ENCODE measurements around the gene APCDD1L. TPM values are rescaled to one million over a fixed set of nuclear protein-coding genes. Genes with fewer than 3 reads are reported as not detected.

The APCDD1L gene
- total RNA-seq, 1 donor from 2014 or later = 4.2 TPM

DNA sequence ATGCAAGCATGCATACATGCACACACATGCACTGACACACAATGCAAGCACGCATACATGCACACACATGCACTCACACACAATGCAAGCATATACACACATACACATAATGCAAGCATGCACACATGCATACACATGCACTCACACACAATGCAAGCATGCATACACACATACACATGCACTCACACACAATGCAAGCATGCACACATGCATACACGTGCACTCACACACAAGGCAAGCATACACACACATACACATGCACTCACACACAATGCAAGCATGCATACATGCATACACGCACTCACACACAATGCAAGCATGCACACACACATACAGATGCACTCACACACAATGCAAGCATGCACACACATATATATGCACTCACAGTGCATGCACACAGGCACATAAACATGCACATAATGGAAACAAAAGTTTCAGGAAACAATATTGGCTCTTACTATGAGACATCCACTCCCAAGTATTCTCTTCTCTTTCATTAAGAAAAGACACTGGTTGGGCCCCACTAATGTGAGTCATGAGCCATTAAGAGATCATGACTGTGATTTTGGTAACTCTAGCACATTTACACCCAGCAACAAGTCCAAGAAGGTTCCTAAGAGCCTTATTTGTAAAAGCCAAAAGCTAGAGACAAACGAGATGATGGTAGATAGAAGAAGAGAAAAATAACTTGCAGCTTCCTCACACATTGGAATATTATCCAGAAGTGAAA lies 22.2 kb downstream of the APCDD1L start:
- no peak overlapping the region for H3K27ac ChIP-seq (ENCODE audit: low read depth, low read length)
- H3K27me3 ChIP-seq (ENCODE audit: control insufficient read depth in 3 of 3, insufficient read depth in 3 of 3, low read length in 3 of 3) = no peaks in the 10 kb centered on the region
- no peaks in the 10 kb centered on the region for H3K9me3 ChIP-seq (ENCODE audit: control insufficient read depth in 3 of 3, low read length in 3 of 3)
- no peak overlapping the region for H3K4me3 ChIP-seq (ENCODE audit: low read length in 3 of 3)
- no peak overlapping the region for H3K9ac ChIP-seq (ENCODE audit: low read depth in 1 of 3, low read length in 3 of 3)
- H3K4me1 ChIP-seq (ENCODE audit: control insufficient read depth in 3 of 3, insufficient read depth in 3 of 3, low read length in 3 of 3) = no peaks in the 10 kb centered on the region
- H3K36me3 ChIP-seq (ENCODE audit: control insufficient read depth in 3 of 3, insufficient read depth in 3 of 3, low read length in 3 of 3) = no peaks in the 10 kb centered on the region

DNA sequence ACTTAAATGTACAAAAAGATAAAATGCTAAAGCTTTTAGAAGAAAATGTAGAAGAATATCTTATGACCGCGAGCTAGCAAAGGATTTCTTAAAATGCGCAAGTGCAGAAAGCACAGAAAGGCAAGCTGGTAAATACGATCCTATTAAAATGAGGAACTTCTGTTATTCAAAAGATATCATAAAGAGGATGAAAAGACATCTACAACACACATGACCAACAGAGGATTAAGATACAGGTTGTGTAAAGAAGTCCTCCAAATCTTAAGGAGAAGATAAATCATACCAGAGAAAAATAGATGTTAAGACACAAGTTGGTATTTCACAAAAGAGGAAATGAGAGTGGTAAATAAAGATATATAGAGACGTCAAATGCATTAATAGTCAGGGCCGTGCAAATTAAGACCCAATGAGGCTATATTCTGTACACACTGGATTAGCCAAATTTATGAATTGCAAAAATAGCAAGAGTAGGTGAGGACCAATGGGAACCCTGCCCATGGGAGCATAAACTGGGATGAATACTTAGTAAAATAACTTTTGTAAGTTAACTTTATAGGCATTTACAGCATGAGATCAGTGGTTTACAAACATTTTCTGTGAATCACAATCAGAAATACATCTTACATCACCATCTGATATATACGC lies 23.0 kb downstream of the APCDD1L start:
- no peak overlapping the region for H3K27ac ChIP-seq (ENCODE audit: low read depth, low read length)
- H3K27me3 ChIP-seq (ENCODE audit: control insufficient read depth in 3 of 3, insufficient read depth in 3 of 3, low read length in 3 of 3) = no peaks in the 10 kb centered on the region
- H3K9me3 ChIP-seq (ENCODE audit: control insufficient read depth in 3 of 3, low read length in 3 of 3) = no peaks in the 10 kb centered on the region
- H3K9ac ChIP-seq (ENCODE audit: low read depth in 1 of 3, low read length in 3 of 3) = no peak overlapping the region
- H3K36me3 ChIP-seq (ENCODE audit: control insufficient read depth in 3 of 3, insufficient read depth in 3 of 3, low read length in 3 of 3) = no peaks in the 10 kb centered on the region
- H3K4me1 ChIP-seq (ENCODE audit: control insufficient read depth in 3 of 3, insufficient read depth in 3 of 3, low read length in 3 of 3) = no peaks in the 10 kb centered on the region
- H3K4me3 ChIP-seq (ENCODE audit: low read length in 3 of 3) = no peak overlapping the region

DNA sequence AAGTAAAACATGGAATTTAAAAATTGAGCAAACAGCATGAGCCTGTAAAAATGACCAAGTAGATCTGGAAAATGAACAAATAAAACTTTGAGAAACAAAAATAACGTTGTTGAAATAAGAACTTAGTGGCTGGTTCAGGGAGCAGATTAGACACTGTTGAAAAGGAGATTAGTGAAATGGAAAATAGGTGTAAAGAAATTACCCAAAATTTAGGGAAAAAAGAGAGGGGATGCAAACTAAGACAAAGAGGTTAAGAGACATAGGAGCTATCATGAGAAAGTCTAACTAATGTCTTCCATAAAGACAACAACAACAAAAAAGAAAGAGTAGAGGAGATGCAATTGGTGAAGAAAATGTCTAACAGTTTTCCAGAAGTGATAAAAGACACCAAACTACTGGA lies 29.0 kb downstream of the APCDD1L start:
- no peak overlapping the region for H3K27ac ChIP-seq (ENCODE audit: low read depth, low read length)
- H3K36me3 ChIP-seq (ENCODE audit: control insufficient read depth in 3 of 3, insufficient read depth in 3 of 3, low read length in 3 of 3) = no peaks in the 10 kb centered on the region
- H3K27me3 ChIP-seq (ENCODE audit: control insufficient read depth in 3 of 3, insufficient read depth in 3 of 3, low read length in 3 of 3) = no peaks in the 10 kb centered on the region
- no peak overlapping the region for H3K9ac ChIP-seq (ENCODE audit: low read depth in 1 of 3, low read length in 3 of 3)
- H3K4me1 ChIP-seq (ENCODE audit: control insufficient read depth in 3 of 3, insufficient read depth in 3 of 3, low read length in 3 of 3) = peaks cover 0 to 9% (median 0%) of the 10 kb centered on the region in 3 donors
- H3K9me3 ChIP-seq (ENCODE audit: control insufficient read depth in 3 of 3, low read length in 3 of 3) = peaks cover 0 to 9% (median 8%) of the 10 kb centered on the region in 3 donors
- no peak overlapping the region for H3K4me3 ChIP-seq (ENCODE audit: low read length in 3 of 3)

DNA sequence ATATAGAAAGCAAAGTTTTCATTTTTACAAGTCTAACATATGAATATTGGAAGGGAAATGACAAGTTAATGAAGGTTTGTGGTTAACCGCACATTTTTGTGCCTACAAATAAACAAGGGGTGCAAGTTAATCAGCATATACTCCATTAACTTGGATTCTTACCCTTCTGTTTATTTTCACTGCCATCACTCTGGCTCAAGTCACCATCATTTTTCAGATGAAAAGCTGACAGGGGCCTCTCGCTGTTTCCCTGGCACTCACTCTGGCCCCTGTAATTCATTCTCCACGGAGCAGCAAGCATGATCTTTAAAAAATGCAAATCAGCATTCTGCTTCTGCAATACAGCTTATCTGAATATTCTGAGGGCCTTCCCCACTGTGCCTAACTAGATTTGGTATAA lies 29.8 kb downstream of the APCDD1L start:
- H3K4me3 ChIP-seq (ENCODE audit: low read length in 3 of 3) = no peak overlapping the region
- H3K27me3 ChIP-seq (ENCODE audit: control insufficient read depth in 3 of 3, insufficient read depth in 3 of 3, low read length in 3 of 3) = peaks cover 0 to 3% (median 0%) of the 10 kb centered on the region in 3 donors
- H3K27ac ChIP-seq (ENCODE audit: low read depth, low read length) = no peak overlapping the region
- H3K9me3 ChIP-seq (ENCODE audit: control insufficient read depth in 3 of 3, low read length in 3 of 3) = peaks cover 0 to 9% (median 8%) of the 10 kb centered on the region in 3 donors
- H3K9ac ChIP-seq (ENCODE audit: low read depth in 1 of 3, low read length in 3 of 3) = no peak overlapping the region
- peaks cover 0 to 9% (median 2%) of the 10 kb centered on the region in 3 donors for H3K4me1 ChIP-seq (ENCODE audit: control insufficient read depth in 3 of 3, insufficient read depth in 3 of 3, low read length in 3 of 3)
- H3K36me3 ChIP-seq (ENCODE audit: control insufficient read depth in 3 of 3, insufficient read depth in 3 of 3, low read length in 3 of 3) = no peaks in the 10 kb centered on the region

DNA sequence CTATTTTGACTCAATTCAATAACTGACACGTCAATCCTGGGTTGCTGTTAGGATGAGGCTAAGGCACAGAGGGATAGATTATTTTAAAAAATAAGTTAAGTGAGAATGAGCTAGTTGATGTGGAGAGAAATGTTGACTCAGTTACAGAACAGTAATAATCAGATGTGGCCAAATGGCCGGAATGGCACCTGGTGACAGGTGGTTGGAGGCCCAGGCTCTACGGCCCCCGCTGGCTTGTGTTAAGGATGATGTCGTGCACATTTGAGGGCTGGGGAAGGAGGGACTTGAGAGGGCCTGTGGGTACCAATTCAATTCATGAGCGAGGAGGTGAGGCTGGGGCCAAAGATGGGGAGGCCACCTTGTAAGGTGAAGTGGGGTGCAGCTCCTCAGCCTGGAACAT lies 31.7 kb downstream of the APCDD1L start:
- Histone ChIP-seq H3K36me3 (ENCODE audit: control insufficient read depth in 3 of 3, insufficient read depth in 3 of 3, low read length in 3 of 3) (no peaks in the 10 kb centered on the region), H3K4me3 (ENCODE audit: low read length in 3 of 3) (no peak overlapping the region), H3K27ac (ENCODE audit: low read depth, low read length) (no peak overlapping the region), H3K27me3 (ENCODE audit: control insufficient read depth in 3 of 3, insufficient read depth in 3 of 3, low read length in 3 of 3) (peaks cover 0 to 3% (median 0%) of the 10 kb centered on the region in 3 donors), H3K9ac (ENCODE audit: low read depth in 1 of 3, low read length in 3 of 3) (no peak overlapping the region), H3K4me1 (ENCODE audit: control insufficient read depth in 3 of 3, insufficient read depth in 3 of 3, low read length in 3 of 3) (peaks cover 0 to 9% (median 2%) of the 10 kb centered on the region in 3 donors), H3K9me3 (ENCODE audit: control insufficient read depth in 3 of 3, low read length in 3 of 3) (peaks cover 0 to 9% (median 9%) of the 10 kb centered on the region in 3 donors)

DNA sequence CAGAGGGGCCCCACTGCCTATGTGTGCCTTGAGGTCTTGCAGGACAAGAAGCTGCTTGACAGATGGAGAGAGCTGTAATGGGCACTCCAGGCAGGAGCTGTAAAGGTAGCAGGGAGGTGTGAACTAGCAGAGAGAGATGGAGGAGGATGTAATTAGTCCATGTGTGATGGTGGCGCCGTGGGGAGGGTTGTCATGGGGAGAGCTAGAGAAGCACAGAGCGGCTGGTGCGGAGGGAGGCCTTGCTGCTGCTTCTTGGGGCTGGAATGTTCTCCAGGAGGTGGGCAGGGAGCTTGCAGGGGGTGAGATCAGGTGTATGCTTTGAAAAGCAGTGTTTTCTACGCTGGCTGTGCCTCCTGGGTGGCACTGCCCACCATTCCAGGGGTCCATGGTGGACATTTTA lies 32.1 kb downstream of the APCDD1L start:
- Histone ChIP-seq H3K4me1 (ENCODE audit: control insufficient read depth in 3 of 3, insufficient read depth in 3 of 3, low read length in 3 of 3) (peaks cover 0 to 9% (median 2%) of the 10 kb centered on the region in 3 donors), H3K9me3 (ENCODE audit: control insufficient read depth in 3 of 3, low read length in 3 of 3) (peaks cover 2 to 12% (median 9%) of the 10 kb centered on the region in 3 donors), H3K36me3 (ENCODE audit: control insufficient read depth in 3 of 3, insufficient read depth in 3 of 3, low read length in 3 of 3) (no peaks in the 10 kb centered on the region), H3K27me3 (ENCODE audit: control insufficient read depth in 3 of 3, insufficient read depth in 3 of 3, low read length in 3 of 3) (peaks cover 0 to 3% (median 0%) of the 10 kb centered on the region in 3 donors), H3K27ac (ENCODE audit: low read depth, low read length) (no peak overlapping the region), H3K4me3 (ENCODE audit: low read length in 3 of 3) (no peak overlapping the region), H3K9ac (ENCODE audit: low read depth in 1 of 3, low read length in 3 of 3) (no peak overlapping the region)

DNA sequence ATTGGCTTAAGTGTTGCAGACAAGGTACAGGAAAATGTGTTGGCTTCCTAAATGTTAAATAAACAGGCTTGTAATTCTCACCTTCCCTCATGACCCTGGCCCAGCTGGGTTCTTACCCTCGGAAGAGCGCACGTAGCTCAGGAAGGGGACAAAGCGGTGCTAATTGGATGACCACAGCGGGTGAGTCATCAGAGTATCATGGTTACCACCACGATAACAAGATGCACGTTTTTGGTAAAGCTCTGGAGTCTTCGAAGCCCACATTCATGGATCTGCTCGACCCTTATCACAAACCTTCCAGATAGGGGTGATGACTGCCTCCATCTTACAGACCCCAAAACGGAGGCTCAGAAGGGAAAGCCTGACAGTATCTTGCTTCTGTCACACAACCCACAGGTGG lies 32.8 kb downstream of the APCDD1L start:
- H3K36me3 ChIP-seq (ENCODE audit: control insufficient read depth in 3 of 3, insufficient read depth in 3 of 3, low read length in 3 of 3) = no peaks in the 10 kb centered on the region

DNA sequence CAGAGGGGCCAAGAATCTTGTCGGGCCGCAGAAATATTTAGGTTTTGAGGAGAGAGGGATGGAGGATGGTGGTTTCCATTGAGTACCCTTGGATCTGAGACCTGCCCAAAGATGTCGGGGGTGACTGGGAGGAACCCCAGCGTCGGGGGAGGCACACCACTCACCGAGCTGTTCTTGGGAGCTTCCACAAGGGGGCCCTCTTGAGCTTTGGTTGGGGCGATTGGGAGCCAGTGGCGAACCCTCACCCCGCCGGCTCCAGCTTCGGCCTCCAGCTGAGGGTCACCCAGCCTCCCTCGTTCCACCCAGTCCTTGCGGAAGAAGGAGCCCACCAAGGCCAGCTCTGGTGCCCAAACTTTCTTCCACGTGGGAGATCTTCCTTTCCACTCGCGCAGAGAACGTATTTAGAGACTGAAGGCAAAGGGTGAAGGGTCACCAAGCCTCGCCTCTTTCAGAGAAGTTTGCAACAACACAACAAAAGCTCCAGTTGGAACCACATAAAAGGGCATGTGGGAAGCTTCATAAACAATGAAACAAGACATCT lies 33.6 kb downstream of the APCDD1L start:
- Histone ChIP-seq H3K27ac (ENCODE audit: low read depth, low read length) (peak overlapping the region; percentile 56), H3K27me3 (ENCODE audit: control insufficient read depth in 3 of 3, insufficient read depth in 3 of 3, low read length in 3 of 3) (peaks cover 0 to 3% (median 0%) of the 10 kb centered on the region in 3 donors), H3K36me3 (ENCODE audit: control insufficient read depth in 3 of 3, insufficient read depth in 3 of 3, low read length in 3 of 3) (no peaks in the 10 kb centered on the region), H3K9me3 (ENCODE audit: control insufficient read depth in 3 of 3, low read length in 3 of 3) (peaks cover 2 to 10% (median 9%) of the 10 kb centered on the region in 3 donors), H3K9ac (ENCODE audit: low read depth in 1 of 3, low read length in 3 of 3) (no peak overlapping the region), H3K4me3 (ENCODE audit: low read length in 3 of 3) (no peak overlapping the region), H3K4me1 (ENCODE audit: control insufficient read depth in 3 of 3, insufficient read depth in 3 of 3, low read length in 3 of 3) (peaks cover 0 to 9% (median 2%) of the 10 kb centered on the region in 3 donors)

More for the DNA sequence above, 32.8 kb downstream of the APCDD1L start:
- H3K4me3 ChIP-seq (ENCODE audit: low read length in 3 of 3) = no peak overlapping the region
- H3K27me3 ChIP-seq (ENCODE audit: control insufficient read depth in 3 of 3, insufficient read depth in 3 of 3, low read length in 3 of 3) = peaks cover 0 to 3% (median 0%) of the 10 kb centered on the region in 3 donors
- peaks cover 0 to 9% (median 2%) of the 10 kb centered on the region in 3 donors for H3K4me1 ChIP-seq (ENCODE audit: control insufficient read depth in 3 of 3, insufficient read depth in 3 of 3, low read length in 3 of 3)
- H3K9me3 ChIP-seq (ENCODE audit: control insufficient read depth in 3 of 3, low read length in 3 of 3) = peaks cover 2 to 12% (median 9%) of the 10 kb centered on the region in 3 donors
- H3K27ac ChIP-seq (ENCODE audit: low read depth, low read length) = no peak overlapping the region
- H3K9ac ChIP-seq (ENCODE audit: low read depth in 1 of 3, low read length in 3 of 3) = no peak overlapping the region

DNA sequence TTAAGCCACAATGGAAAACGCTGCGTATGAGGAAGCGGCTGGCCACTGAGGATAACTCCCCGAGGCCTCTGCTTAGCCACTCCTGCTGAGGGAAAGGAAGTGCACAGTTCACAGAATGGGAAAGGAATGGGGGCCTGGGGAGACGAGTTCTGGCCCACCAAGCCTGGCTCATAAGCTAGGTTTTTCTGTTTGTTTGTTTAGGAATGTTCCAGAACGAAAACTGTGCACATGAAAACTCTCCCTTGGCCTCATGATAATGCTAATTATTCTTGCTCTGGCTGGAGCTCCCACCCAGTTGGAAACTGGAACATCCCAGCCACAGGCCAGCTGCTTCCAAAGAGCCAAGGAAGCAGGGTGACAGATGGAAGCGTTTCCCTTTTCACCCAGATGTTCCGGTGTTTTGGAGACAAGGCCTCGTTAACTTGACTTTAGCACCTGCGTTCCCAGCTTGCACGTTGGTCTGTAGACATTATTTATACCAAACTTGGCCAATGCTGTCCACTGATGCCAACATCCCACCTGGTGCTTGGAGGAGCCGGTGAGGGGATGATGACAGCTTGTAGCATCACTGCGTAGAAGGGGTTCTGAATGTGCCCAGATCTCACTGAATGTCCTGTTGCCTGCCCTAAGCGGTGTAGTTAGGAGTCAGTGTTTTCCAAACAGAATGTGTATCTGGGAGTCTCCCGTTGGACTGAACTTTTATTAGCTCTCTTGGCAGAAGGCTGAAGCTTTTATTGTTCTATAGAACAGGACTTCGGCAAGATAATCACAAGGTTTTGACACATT lies 34.5 kb downstream of the APCDD1L start:
- Histone ChIP-seq H3K9ac (ENCODE audit: low read depth in 1 of 3, low read length in 3 of 3) (no peak overlapping the region), H3K4me3 (ENCODE audit: low read length in 3 of 3) (no peak overlapping the region), H3K4me1 (ENCODE audit: control insufficient read depth in 3 of 3, insufficient read depth in 3 of 3, low read length in 3 of 3) (peaks cover 0 to 9% (median 2%) of the 10 kb centered on the region in 3 donors), H3K27me3 (ENCODE audit: control insufficient read depth in 3 of 3, insufficient read depth in 3 of 3, low read length in 3 of 3) (peaks cover 0 to 3% (median 0%) of the 10 kb centered on the region in 3 donors), H3K9me3 (ENCODE audit: control insufficient read depth in 3 of 3, low read length in 3 of 3) (peaks cover 2 to 4% (median 3%) of the 10 kb centered on the region in 3 donors), H3K27ac (ENCODE audit: low read depth, low read length) (peak overlapping the region; percentile 56), H3K36me3 (ENCODE audit: control insufficient read depth in 3 of 3, insufficient read depth in 3 of 3, low read length in 3 of 3) (no peaks in the 10 kb centered on the region)

Measured in skeletal muscle tissue (tissue), 4 donors.